Measurements from ENCODE around the gene GNAS-AS1.

GNAS-AS1 gene

DNA sequence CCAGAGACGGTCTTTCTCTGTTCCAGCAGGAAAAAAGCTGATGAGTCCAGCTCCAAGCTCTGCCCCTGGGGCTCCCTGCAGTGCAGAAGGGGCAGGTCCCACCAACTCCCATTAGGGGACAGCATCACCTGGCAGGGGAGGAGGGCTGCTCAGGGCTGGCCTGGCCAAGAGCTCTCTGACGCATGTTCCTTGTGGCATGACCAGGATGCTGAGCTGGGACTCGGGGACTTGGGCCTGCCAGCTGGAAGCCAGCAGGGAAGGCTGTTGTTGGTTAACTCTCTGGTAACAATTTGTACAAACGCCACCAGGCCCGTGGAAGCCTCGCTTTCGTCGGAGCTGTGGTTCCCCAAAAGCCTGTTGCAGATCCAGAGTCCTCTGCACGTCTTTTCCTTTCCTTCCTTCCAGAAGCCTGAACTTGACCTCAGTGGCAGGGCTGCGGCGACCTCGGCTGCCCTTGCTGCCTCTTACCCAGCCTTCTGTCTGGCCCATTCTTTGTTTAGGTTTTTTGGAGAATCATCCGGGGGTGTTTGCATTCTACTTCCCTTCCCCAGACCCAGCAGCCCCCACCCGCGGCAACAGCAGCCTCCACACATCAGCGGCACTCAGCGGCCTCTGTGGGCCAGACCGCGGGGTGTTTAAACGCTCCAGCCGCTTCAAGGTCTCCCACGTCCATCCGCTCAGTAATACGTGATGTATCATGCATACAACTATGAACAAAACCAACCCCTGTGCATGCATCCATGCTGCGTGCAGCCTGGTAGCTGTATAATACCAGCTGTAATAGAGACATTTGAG lies 63.3 kb downstream of the GNAS-AS1 start:
- TF ChIP-seq CTCF (IDR thresholded peaks at IDR 0.05) = no peak
- TF ChIP-seq ZFX (IDR thresholded peaks at IDR 0.05; ENCODE audit: borderline replicate concordance) = no peak

DNA sequence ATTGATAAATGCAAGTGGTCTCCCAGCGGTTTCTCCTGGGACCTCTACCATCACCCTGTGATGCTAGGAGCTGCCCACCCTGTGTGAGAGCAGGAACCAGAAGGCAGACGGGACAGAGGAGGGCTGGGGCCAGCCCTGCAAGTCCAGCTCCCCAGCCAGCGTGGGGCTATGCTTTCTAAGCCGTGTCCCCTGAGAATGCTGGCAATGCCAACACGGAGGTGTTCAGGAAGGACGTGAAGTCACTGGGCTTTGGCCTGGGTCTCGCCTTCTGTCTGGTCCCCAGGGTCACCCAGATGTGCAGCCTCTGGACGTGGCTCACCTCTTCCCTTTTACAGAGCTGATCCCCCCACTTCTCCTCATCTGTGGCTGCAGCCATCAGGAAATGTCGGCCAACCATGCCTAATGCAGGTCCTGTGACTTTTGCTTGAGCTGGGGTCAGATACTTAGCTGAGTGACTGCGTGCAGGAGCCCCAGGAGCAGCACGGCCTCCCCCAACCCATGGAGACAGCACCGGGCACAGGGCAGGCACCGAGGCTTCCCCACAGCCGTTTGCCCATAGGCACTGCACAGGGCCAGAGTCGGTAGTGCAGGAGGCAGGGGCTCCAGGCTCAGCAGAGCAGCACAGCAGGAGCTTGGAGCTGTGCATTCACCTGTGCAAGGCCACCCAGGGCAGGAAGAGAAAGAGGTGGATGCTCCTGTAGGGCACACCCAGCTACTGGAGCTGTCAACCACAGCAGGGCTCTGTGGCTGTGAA lies 66.2 kb downstream of the GNAS-AS1 start:
- H3K27ac ChIP-seq = no peak overlapping the region
- TF ChIP-seq ZFX (IDR thresholded peaks at IDR 0.05; ENCODE audit: borderline replicate concordance) (no peak), CTCF (IDR thresholded peaks at IDR 0.05) (no peak)

More for the DNA sequence above, 63.3 kb downstream of the GNAS-AS1 start:
- no peak overlapping the region for H3K27ac ChIP-seq

- no peak for TF ChIP-seq ZFX (IDR thresholded peaks at IDR 0.05; ENCODE audit: borderline replicate concordance)
- no peak for TF ChIP-seq CTCF (IDR thresholded peaks at IDR 0.05)
- no peak overlapping the region for H3K27ac ChIP-seq
Observed at GRCh38 chr20:58783511-58784011, 67.1 kb downstream of the GNAS-AS1 start.

DNA sequence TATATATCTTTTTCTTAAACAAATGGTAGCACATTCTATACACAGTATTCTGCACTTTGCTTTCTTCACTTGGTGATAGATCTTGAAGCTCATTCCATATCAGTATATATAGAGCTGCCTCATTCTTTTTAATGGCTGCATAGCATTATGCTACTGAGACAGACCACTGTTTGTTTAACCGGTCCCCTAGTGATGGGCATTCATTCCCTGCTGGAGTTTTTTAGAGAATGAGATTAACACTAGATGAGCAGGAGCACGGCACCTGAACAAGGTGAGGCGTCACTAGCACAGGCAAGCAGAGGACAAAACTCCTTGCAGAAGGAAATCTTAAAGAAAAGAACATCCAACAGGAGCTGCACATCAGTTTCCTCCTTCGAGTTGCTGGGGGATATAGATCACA lies 69.6 kb downstream of the GNAS-AS1 start:
- H3K27ac ChIP-seq = no peak overlapping the region
- TF ChIP-seq CTCF (IDR thresholded peaks at IDR 0.05) (no peak), ZFX (IDR thresholded peaks at IDR 0.05; ENCODE audit: borderline replicate concordance) (no peak)

DNA sequence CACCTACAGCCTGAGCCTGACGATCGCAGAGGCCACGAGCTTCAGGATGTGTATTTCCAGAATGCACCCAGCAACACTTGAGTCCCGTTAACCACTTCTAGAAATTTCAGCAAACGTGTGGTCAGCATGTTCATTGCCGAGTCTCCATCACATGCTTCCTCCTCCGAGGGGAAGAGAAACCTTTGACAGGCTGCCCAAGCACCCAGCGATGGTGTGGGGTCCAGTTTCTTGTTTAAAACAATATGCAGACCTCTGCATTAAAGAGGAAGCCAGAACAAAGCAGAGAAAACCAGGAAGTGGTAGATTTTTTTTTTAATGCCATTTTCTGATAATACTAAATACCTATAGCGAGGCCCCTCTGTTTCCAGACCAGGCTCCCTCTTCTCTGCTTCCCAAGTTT lies 71.9 kb downstream of the GNAS-AS1 start:
- TF ChIP-seq CTCF (IDR thresholded peaks at IDR 0.05) (no peak), ZFX (IDR thresholded peaks at IDR 0.05; ENCODE audit: borderline replicate concordance) (no peak)
- H3K27ac ChIP-seq = no peak overlapping the region

DNA sequence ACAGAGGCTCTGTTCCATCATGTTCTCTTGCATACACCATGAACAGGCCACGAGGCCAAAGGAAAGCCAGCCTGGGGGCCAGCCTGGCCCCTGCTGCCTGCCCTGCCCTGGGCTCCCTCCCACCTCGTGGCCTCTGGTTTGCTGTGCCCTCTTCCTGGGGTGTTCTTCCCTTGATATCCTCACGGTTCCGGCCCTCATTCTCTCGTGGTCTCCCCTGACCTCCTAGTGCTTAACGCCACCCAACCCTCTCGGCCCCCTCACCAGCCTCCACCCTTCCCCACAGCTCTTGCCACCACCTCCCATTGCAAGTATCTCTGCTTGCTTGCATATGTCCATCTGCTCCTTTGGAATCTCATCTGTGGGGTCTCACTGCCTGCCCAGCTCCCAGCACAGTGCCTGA lies 73.0 kb downstream of the GNAS-AS1 start:
- H3K27ac ChIP-seq = no peak overlapping the region
- TF ChIP-seq ZFX (IDR thresholded peaks at IDR 0.05; ENCODE audit: borderline replicate concordance) (no peak), CTCF (IDR thresholded peaks at IDR 0.05) (no peak)

GRCh38 chr20:58776109-58776508 lies 74.6 kb downstream of the GNAS-AS1 start:
- no peak overlapping the region for H3K27ac ChIP-seq
- TF ChIP-seq ZFX (IDR thresholded peaks at IDR 0.05; ENCODE audit: borderline replicate concordance) = no peak
- TF ChIP-seq CTCF (IDR thresholded peaks at IDR 0.05) = no peak
